WTC11 (cell line): ENCODE measurements around the gene HES4. TPM values are rescaled to one million over a fixed set of nuclear protein-coding genes. Genes with fewer than 3 reads are reported as not detected.

Experiments used
- ATAC-seq: fragments of 200-7000 bp; cut with Tn5 transposase; 2 replicates; pipeline ENCODE4 v1.10.0; 2021; ENCODE audit warnings: mild to moderate bottlenecking, moderate library complexity
- CTCF ChIA-PET: fragments of 300-600 bp; sonication (Branson Sonifier 250); formaldehyde crosslinking; loops from one replicate; lab custom pipeline; 2021; ENCODE audit warnings: antibody characterized with exemption; lab: Charles Lee
- POLR2A ChIA-PET: fragments of 350-600 bp; sonication (Branson Sonifier 250); formaldehyde crosslinking; loops from one replicate; lab custom pipeline; 2021; ENCODE audit warnings: antibody characterized with exemption; lab: Charles Lee
- DNase-seq: peaks from one replicate; pipeline ENCODE4 v3.0.0; 2021; ENCODE audit warnings: low spot score
- H3K27ac Mint-ChIP-seq: 2 replicates; pipeline ENCODE4 v1.8.0; 2021; ENCODE audit warnings: mixed read lengths
- H3K27me3 Mint-ChIP-seq: 2 replicates; pipeline ENCODE4 v1.8.0; 2021; ENCODE audit warnings: low read depth, mild to moderate bottlenecking, moderate library complexity, mixed read lengths
- H3K36me3 Mint-ChIP-seq: 2 replicates; pipeline ENCODE4 v1.8.0; 2021; ENCODE audit warnings: mixed read lengths
- H3K4me1 Mint-ChIP-seq: 2 replicates; pipeline ENCODE4 v1.8.0; 2022; ENCODE audit warnings: mixed read lengths
- H3K4me3 Mint-ChIP-seq: 2 replicates; pipeline ENCODE4 v1.8.0; 2021; ENCODE audit warnings: mild to moderate bottlenecking, moderate library complexity, mixed read lengths
- H3K9me3 Mint-ChIP-seq: 2 replicates; pipeline ENCODE4 v1.8.0; 2021; ENCODE audit warnings: mixed read lengths
- ARID4B ChIP-seq: sonication (generic); formaldehyde crosslinking; IDR thresholded peaks from 2 replicates; pipeline ENCODE4 v1.8.0; 2023; ENCODE audit warnings: missing genetic modification reagents, mild to moderate bottlenecking, borderline replicate concordance
- ATF3 ChIP-seq: sonication (generic); formaldehyde crosslinking; conservative IDR thresholded peaks from 2 replicates; pipeline ENCODE4 v1.8.1; 2022; ENCODE audit warnings: mild to moderate bottlenecking, missing genetic modification reagents
- CDX4 ChIP-seq: fragments of 250-450 bp; sonication (Bioruptor Pico); IDR thresholded peaks from 2 replicates; pipeline ENCODE4 v1.9.0; 2021; ENCODE audit warnings: moderate library complexity, mild to moderate bottlenecking, inconsistent platforms, borderline replicate concordance
- CREB1 ChIP-seq: sonication (generic); formaldehyde crosslinking; IDR thresholded peaks from 2 replicates; pipeline ENCODE4 v1.8.0; 2023; ENCODE audit warnings: mild to moderate bottlenecking, missing genetic modification reagents
- CTCF ChIP-seq: fragments of 200-600 bp; IDR thresholded peaks from 2 replicates; pipeline ENCODE4 v1.8.0; 2022; ENCODE audit warnings: antibody characterized with exemption
- FOXK1 ChIP-seq: sonication (generic); formaldehyde crosslinking; IDR thresholded peaks from 2 replicates; pipeline ENCODE4 v1.8.0; 2022; ENCODE audit warnings: mild to moderate bottlenecking, moderate library complexity, missing genetic modification reagents
- FOXP1 ChIP-seq: sonication (generic); formaldehyde crosslinking; IDR thresholded peaks from 2 replicates; pipeline ENCODE4 v1.8.0; 2022; ENCODE audit warnings: missing genetic modification reagents, mild to moderate bottlenecking, moderate library complexity, borderline replicate concordance
- GRHL2 ChIP-seq: fragments of 250-450 bp; sonication (Bioruptor Pico); IDR thresholded peaks from 2 replicates; pipeline ENCODE4 v1.8.0; 2022; ENCODE audit warnings: mild to moderate bottlenecking, moderate library complexity; ENCODE audit not compliant: insufficient replicate concordance, severe bottlenecking
- JAZF1 ChIP-seq: fragments of 250-450 bp; sonication (Bioruptor Pico); IDR thresholded peaks from 2 replicates; pipeline ENCODE4 v1.9.0; 2021; ENCODE audit warnings: moderate library complexity, mild to moderate bottlenecking, inconsistent platforms
- NR2C2 ChIP-seq: sonication (generic); formaldehyde crosslinking; IDR thresholded peaks from 2 replicates; pipeline ENCODE4 v1.8.0; 2022; ENCODE audit warnings: mild to moderate bottlenecking, missing genetic modification reagents
- TEAD4 ChIP-seq: sonication (generic); formaldehyde crosslinking; IDR thresholded peaks from 2 replicates; pipeline ENCODE4 v1.8.0; 2022; ENCODE audit warnings: mild to moderate bottlenecking, missing genetic modification reagents
- ZNF219 ChIP-seq: sonication (generic); formaldehyde crosslinking; IDR thresholded peaks from 2 replicates; pipeline ENCODE4 v1.8.0; 2023; ENCODE audit warnings: missing genetic modification reagents, mild to moderate bottlenecking, borderline replicate concordance
- ZNF281 ChIP-seq: sonication (generic); formaldehyde crosslinking; IDR thresholded peaks from 2 replicates; pipeline ENCODE4 v1.8.0; 2023; ENCODE audit warnings: mild to moderate bottlenecking, missing genetic modification reagents
- ZSCAN18 ChIP-seq: fragments of 250-450 bp; sonication (Bioruptor Pico); IDR thresholded peaks from 2 replicates; pipeline ENCODE4 v2.1.2; 2022; ENCODE audit warnings: mild to moderate bottlenecking, moderate library complexity
- total RNA-seq: library from RNA; stranded (reverse); gene quantifications from 3 replicates; pipeline ENCODE4 v1.2.3, GENCODE V29; 2021

The HES4 gene
- total RNA-seq, 1 experiment from 2014 or later: 4.5 TPM

GRCh38 chr1:958823-959730 is 40.8 kb downstream of the HES4 start, which contains the start of gene NOC2L (continued):
- TF ChIP-seq FOXK1 (CRISPR knock-in tag): peak; percentile 61

GRCh38 chr1:956636-957035 is 43.3 kb downstream of the HES4 start:
- DNase-seq (no peak), ATAC-seq (no peak)
- peaks cover 14% of the 10 kb centered on the region for H3K4me1 Mint-ChIP-seq
- TF ChIP-seq ZNF281: no peak
- no peak overlapping the region for H3K4me3 Mint-ChIP-seq
- H3K36me3 Mint-ChIP-seq: peaks cover 26% of the 10 kb centered on the region
- CTCF ChIA-PET: no interaction called here
- H3K9me3 Mint-ChIP-seq: no peaks in the 10 kb centered on the region
- peaks cover 9% of the 10 kb centered on the region for H3K27me3 Mint-ChIP-seq
- no peak overlapping the region for H3K27ac Mint-ChIP-seq
- POLR2A ChIA-PET: no interaction called here

GRCh38 chr1:955474-955873 is 44.4 kb downstream of the HES4 start:
- ATAC-seq (no peak), DNase-seq (no peak)
- ChIA-PET POLR2A (no interaction called here), CTCF (no interaction called here)
- Mint-ChIP-seq H3K4me1 (peaks cover 11% of the 10 kb centered on the region), H3K4me3 (no peak overlapping the region), H3K27me3 (peaks cover 9% of the 10 kb centered on the region), H3K36me3 (peaks cover 35% of the 10 kb centered on the region), H3K9me3 (no peaks in the 10 kb centered on the region), H3K27ac (no peak overlapping the region)
- TF ChIP-seq ARID4B (CRISPR knock-in tag) (no peak), CTCF (no peak), GRHL2 (CRISPR knock-in tag) (no peak), ATF3 (CRISPR knock-in tag) (no peak), CDX4 (CRISPR knock-in tag) (no peak), ZNF219 (CRISPR knock-in tag) (no peak), TEAD4 (CRISPR knock-in tag) (no peak), FOXP1 (no peak), JAZF1 (CRISPR knock-in tag) (no peak), ZSCAN18 (CRISPR knock-in tag) (no peak), CREB1 (no peak), ZNF281 (no peak), NR2C2 (CRISPR knock-in tag) (no peak)
